Stimulated activated CD4-positive, alpha-beta T cell treated with anti-CD3 and anti-CD28 coated beads, Interleukin-1b, Interleukin-23, amount 100 ng/mL, for 1 hour (primary cell): ENCODE measurements around the gene RANBP9.

Experiments used
- DNase-seq, 2 donors: peaks; one replicate each; pipeline ENCODE4 v3.0.0-alpha.2; 2020; ENCODE audit warnings: low read depth in 2 of 2

RANBP9 gene

GRCh38 chr6:13711733-13712598 is at the start of gene RANBP9:
RANBP9 (minus strand) TSS chr6:13711835; CDS start chr6:13711505, 330 bp downstream.
- peak; percentile 70 to 71 for DNase-seq

- no peak for DNase-seq
Observed at GRCh38 chr6:13760307-13761304, 49.0 kb upstream of the RANBP9 start.

GRCh38 chr6:13759025-13759424 is 47.4 kb upstream of the RANBP9 start:
- DNase-seq, result no peak

DNA sequence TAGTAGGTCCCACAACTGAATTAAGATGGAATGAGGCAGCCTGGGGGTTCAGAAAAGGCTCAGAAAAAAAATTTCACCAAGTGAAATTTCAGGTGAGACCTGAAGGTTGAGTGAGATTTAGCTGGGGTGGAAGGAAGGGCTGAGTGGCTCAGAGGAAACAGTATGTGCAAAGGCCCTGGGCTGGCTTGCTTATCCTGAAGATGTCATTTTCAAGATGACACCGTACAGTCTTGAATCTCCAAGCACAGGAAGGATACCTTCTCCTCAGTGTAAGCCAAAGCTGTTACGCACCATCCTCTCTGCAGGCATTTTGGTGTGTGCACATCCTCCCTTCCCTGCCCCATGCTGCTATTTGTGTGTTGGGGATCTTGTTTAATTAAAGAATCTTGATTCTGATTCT is 43.0 kb upstream of the RANBP9 start:
- DNase-seq, result no peak

- DNase-seq, result no peak
Observed at GRCh38 chr6:13743736-13744127, 32.1 kb upstream of the RANBP9 start.

- DNase-seq, result no peak
Observed at GRCh38 chr6:13742961-13743735, 31.5 kb upstream of the RANBP9 start.

GRCh38 chr6:13741365-13741764 is 29.7 kb upstream of the RANBP9 start:
- DNase-seq, result no peak

DNA sequence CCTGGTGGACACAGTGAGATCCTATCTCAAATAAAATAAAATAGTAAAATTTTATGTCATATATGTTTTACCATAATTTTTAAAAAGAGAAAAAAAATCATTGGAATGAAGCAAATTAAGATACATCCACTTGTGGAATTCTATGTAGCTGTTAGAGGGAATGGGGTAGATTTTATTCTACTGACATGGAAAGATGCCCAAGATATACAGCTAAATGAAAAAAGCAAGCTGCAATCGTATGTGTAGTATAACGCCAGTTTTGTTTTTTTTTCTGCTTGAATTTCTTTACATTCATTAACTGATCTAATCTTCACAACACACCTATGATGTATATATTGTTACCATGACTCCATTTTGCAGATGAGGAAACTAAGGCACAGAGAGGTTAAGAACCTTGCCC is 23.4 kb upstream of the RANBP9 start:
- no peak for DNase-seq

- DNase-seq, result no peak
Observed at GRCh38 chr6:13733178-13733887, 21.7 kb upstream of the RANBP9 start.

GRCh38 chr6:13730704-13731103 is 19.1 kb upstream of the RANBP9 start:
- DNase-seq, result no peak

- DNase-seq, result no peak
Observed at GRCh38 chr6:13729891-13730290, 18.3 kb upstream of the RANBP9 start.

GRCh38 chr6:13725570-13725969 is 13.9 kb upstream of the RANBP9 start:
- peak in 1 of 2 donors; percentile 23 for DNase-seq

DNA sequence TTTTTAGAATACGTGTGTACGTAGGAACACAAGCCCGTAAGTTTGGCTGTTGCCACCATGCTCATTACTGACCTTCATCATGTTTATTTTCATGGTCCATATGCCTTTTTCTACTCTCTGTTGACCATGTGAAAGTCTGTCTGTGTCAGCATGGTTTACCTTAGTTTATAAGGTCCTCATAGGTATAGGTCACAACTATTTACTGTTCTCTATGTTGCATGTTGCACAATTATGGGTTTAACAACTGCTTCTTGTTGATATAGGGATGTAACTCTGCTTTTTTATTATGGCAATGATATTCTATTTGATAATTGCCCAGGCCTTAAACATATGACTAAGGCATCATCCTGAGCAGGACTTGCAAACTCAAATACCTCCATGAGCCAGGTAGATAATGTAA is 13.4 kb upstream of the RANBP9 start:
- no peak for DNase-seq

GRCh38 chr6:13724182-13724581 is 12.5 kb upstream of the RANBP9 start:
- no peak for DNase-seq

DNA sequence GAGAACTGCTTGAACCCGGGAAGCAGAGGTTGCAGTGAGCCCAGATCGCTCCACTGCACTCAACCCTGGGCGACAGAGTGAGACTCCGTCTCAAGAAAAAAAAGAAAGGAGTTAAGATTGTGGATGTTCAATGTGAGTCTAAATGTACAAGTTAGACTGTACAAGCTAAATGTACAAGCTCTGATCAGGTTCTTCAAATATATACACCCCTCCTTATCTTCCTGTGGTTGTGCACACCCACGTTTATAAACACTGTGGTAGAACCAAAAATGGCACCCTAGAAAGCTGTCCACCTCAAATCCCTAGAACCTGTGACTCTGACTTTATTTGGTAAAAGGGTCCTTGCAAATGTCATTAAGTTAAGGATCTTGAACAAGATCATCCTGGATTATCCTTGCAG is 11.2 kb upstream of the RANBP9 start:
- no peak for DNase-seq

DNA sequence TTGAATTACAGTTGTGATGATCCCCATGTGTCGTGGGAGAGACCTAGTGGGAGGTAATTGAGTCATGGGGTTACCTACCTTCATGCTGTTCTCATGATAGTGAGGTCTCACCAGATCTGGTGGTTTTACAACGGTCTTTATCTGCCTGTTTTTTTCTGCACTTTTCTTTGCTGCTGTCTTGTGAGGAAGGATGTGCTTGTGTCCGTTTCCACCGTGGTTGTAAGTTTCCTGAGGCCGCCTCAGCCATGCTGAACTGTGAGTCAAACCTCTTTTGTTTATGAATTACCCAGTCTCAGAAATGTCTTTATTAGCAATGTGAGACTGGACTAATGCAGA is 6.5 kb upstream of the RANBP9 start:
- no peak for DNase-seq

- DNase-seq, result no peak
Observed at GRCh38 chr6:13716955-13717295, 5.3 kb upstream of the RANBP9 start.

DNA sequence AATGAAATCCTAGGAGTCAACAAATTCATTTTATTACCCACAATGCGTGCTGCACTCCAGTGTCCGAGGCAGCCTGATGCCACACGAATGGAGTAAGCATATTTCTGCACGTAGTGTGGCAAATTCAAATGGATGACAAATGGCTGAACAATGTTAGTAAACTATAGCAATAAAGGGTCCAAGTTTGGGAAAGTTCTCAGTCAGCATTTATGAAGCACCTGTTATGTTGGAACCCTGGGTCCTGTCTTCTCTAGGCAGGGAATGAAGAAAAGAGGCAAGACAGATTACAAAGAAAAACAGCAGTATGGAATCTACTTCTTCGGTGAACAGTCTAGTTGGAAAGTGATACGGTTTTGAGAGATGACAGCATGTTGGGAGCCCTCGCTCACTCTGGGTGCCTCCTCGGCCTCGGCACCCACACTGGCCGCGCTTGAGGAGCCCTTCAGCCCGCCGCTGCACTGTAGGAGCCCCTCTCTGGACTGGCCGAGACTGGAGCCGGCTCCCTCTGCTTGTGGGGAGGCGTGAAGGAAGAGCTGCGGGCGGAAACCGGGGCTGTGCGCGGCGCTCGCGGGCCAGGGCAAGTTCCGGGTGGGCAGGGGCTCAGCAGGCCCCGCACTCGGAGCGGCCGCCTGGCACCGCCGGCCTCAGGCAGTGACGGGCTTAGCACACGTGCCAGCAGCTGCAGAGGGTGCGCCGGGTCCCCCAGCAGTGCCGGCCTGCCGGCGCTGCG is 4.8 kb upstream of the RANBP9 start:
- no peak for DNase-seq

GRCh38 chr6:13715444-13715883 is 3.8 kb upstream of the RANBP9 start:
- DNase-seq, result no peak

GRCh38 chr6:13712599-13712898 is 914 bp upstream of the RANBP9 start:
- no peak for DNase-seq

GRCh38 chr6:13711324-13711732 is 307 bp downstream of the RANBP9 start:
- DNase-seq, result peak in 1 of 2 donors; percentile 25
